Transverse colon (tissue), 4 donors: ENCODE data around the gene TTC28.

Experiments
- CTCF ChIP-seq, 5 experiments: fragments of 200-600 bp in 3 of 5; fragments of 450-650 bp in 2 of 5; sonication (generic) in 3 of 5; IDR thresholded peaks; 1 replicate in 2 of 5; 2 replicates in 3 of 5; pipeline ENCODE4 v1.5.1; 2016 to 2017; ENCODE audit warnings: antibody characterized with exemption in 5 of 5, inconsistent platforms in 3 of 5, mild to moderate bottlenecking in 2 of 5, moderate library complexity in 1 of 5
- POLR2A ChIP-seq: fragments of 450-650 bp; IDR thresholded peaks from one replicate; pipeline ENCODE4 v1.6.1; 2016; ENCODE audit warnings: antibody characterized with exemption, mild to moderate bottlenecking, moderate library complexity
- POLR2AphosphoS5 ChIP-seq, 3 donors: sonication (generic); formaldehyde crosslinking; IDR thresholded peaks; one replicate each; pipeline ENCODE4 v1.6.1; 2016; ENCODE audit warnings: antibody characterized with exemption in 3 of 3

GRCh38 chr22:28074526-28074925 lies 605.1 kb downstream of the TTC28 start:
- TF ChIP-seq CTCF (IDR thresholded peaks at IDR 0.05) (no peak), POLR2A (no peak), POLR2AphosphoS5 (IDR thresholded peaks at IDR 0.05) (no peak)
